Inflammatory macrophage treated with lipopolysaccharide for 4 hours (primary cell): ENCODE data around the gene TCEAL5.
"Not testable (repeated sequence)": the region's sequence is repeated elsewhere in the genome, so short reads cannot be mapped to it uniquely, and the experiment has no call there.

ENCODE experiments used
- DNase-seq: peaks from one replicate; pipeline ENCODE4 v3.0.0-alpha.2; 2020

The TCEAL5 gene

DNA sequence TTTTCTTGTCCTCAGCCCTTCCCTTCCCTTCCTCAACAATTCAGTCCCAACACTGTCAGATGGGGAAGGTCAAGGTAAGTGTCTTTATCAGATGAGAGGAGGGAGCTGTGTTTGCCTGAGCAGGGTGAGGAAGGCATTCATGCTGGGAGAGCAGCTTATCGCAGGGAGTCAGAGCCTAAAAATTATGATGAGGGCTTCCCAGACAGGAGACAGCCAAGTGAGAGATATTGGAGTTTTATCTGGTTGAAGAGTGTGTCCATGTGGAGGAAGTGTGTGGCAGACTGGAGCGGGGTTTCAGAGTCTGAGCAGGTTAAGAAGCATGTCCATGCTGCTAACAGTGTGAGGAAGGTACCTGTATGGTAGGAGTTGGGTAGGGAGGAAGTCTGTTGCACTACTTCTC, 43.3 kb downstream of the TCEAL5 start:
- DNase-seq: no peak

GRCh38 chrX:103225918-103226317, 50.6 kb downstream of the TCEAL5 start:
- not testable (repeated sequence) for DNase-seq
